Mesenchymal stem cell (in vitro differentiated cells and primary cell): Measurements from ENCODE around the gene ISX. TPM values are rescaled to one million over a fixed set of nuclear protein-coding genes. Genes with fewer than 3 reads are reported as not detected.

Experiments
- DNase-seq: peaks from one replicate; pipeline ENCODE4 v3.0.0-alpha.2; 2013
- H2AFZ ChIP-seq: one replicate; pipeline ENCODE4 v1.6.1; 2013; ENCODE audit warnings: low read depth, mild to moderate bottlenecking, control low read depth, inconsistent platforms, low read length, moderate library complexity
- H2AK5ac ChIP-seq: 2 replicates; pipeline ENCODE4 v1.6.1; 2013; ENCODE audit warnings: low read length, moderate library complexity, mild to moderate bottlenecking, inconsistent platforms; ENCODE audit not compliant: severe bottlenecking
- H2BK120ac ChIP-seq: one replicate; pipeline ENCODE4 v1.6.1; 2013; ENCODE audit warnings: low read depth, mild to moderate bottlenecking, inconsistent platforms, low read length, moderate library complexity
- H2BK12ac ChIP-seq, 2 experiments: one replicate each; pipeline ENCODE4 v1.6.1; 2013; ENCODE audit warnings: inconsistent platforms in 2 of 2, low read length in 2 of 2, mild to moderate bottlenecking in 2 of 2, moderate library complexity in 2 of 2, control low read depth in 1 of 2
- H2BK15ac ChIP-seq: one replicate; pipeline ENCODE4 v1.6.1; 2013; ENCODE audit warnings: mild to moderate bottlenecking, low read depth, inconsistent platforms; ENCODE audit not compliant: poor library complexity, severe bottlenecking
- H2BK5ac ChIP-seq: 2 replicates; pipeline ENCODE4 v1.6.1; 2013; ENCODE audit warnings: low read depth, mild to moderate bottlenecking, low read length, control low read depth, inconsistent platforms; ENCODE audit not compliant: poor library complexity, severe bottlenecking
- H3K14ac ChIP-seq, 2 experiments: one replicate each; pipeline ENCODE4 v1.6.1; 2013; ENCODE audit warnings: inconsistent platforms in 2 of 2, low read length in 2 of 2, control low read depth in 1 of 2, mild to moderate bottlenecking in 1 of 2, moderate library complexity in 1 of 2
- H3K18ac ChIP-seq, 2 experiments: one replicate each; pipeline ENCODE4 v1.6.1; 2013; ENCODE audit warnings: inconsistent platforms in 2 of 2, low read length in 2 of 2, control low read depth in 1 of 2, low read depth in 1 of 2, mild to moderate bottlenecking in 1 of 2
- H3K23ac ChIP-seq, 2 experiments: one replicate each; pipeline ENCODE4 v1.6.1; 2013; ENCODE audit warnings: inconsistent platforms in 2 of 2, low read length in 2 of 2, mild to moderate bottlenecking in 2 of 2, moderate library complexity in 2 of 2, control low read depth in 1 of 2
- H3K27ac ChIP-seq: 2 replicates; pipeline ENCODE4 v1.5.1; 2013; ENCODE audit warnings: mild to moderate bottlenecking, moderate library complexity, low read length, control low read depth, inconsistent platforms; ENCODE audit not compliant: poor library complexity, severe bottlenecking
- H3K27me3 ChIP-seq, 2 experiments: 2 replicates each; pipeline versions ENCODE4 v1.6.1 to v1.7.0; 2013; ENCODE audit warnings: low read length in 2 of 2, mild to moderate bottlenecking in 2 of 2, moderate library complexity in 2 of 2, control low read depth in 1 of 2, inconsistent platforms in 1 of 2; ENCODE audit not compliant: control insufficient read depth in 1 of 2, insufficient read depth in 1 of 2
- H3K36me3 ChIP-seq, 2 experiments: 2 replicates each; pipeline versions ENCODE4 v1.6.1 to v1.7.0; 2013; ENCODE audit warnings: low read length in 2 of 2, control low read depth in 1 of 2, inconsistent platforms in 1 of 2, low read depth in 1 of 2, mild to moderate bottlenecking in 1 of 2; ENCODE audit not compliant: insufficient read depth in 2 of 2, control insufficient read depth in 1 of 2
- H3K4ac ChIP-seq, 2 experiments: one replicate each; pipeline ENCODE4 v1.6.1; 2013; ENCODE audit warnings: inconsistent platforms in 2 of 2, low read length in 2 of 2, mild to moderate bottlenecking in 2 of 2, moderate library complexity in 2 of 2, control low read depth in 1 of 2, low read depth in 1 of 2
- H3K4me1 ChIP-seq: 2 replicates; pipeline ENCODE4 v1.6.1; 2013; ENCODE audit warnings: low read depth, low read length, control low read depth; ENCODE audit not compliant: control insufficient read depth, insufficient read depth
- H3K4me2 ChIP-seq: 2 replicates; pipeline ENCODE4 v1.6.1; 2013; ENCODE audit warnings: low read length, mild to moderate bottlenecking, inconsistent platforms; ENCODE audit not compliant: poor library complexity, severe bottlenecking
- H3K4me3 ChIP-seq, 2 experiments: 2 replicates each; pipeline versions ENCODE4 v1.5.1 to v1.7.0; 2013; ENCODE audit warnings: low read length in 2 of 2, mild to moderate bottlenecking in 2 of 2, control low read depth in 1 of 2, low read depth in 1 of 2; ENCODE audit not compliant: insufficient read depth in 1 of 2
- H3K79me1 ChIP-seq: replicated peaks from 2 replicates; pipeline ENCODE4 v1.6.1; 2013; ENCODE audit warnings: mild to moderate bottlenecking, control low read depth, low read length, inconsistent platforms; ENCODE audit not compliant: poor library complexity, severe bottlenecking
- H3K9ac ChIP-seq: 2 replicates; pipeline ENCODE4 v1.7.0; 2013; ENCODE audit warnings: mild to moderate bottlenecking, low read length, moderate library complexity
- H3K9me3 ChIP-seq: 2 replicates; pipeline ENCODE4 v1.7.0; 2013; ENCODE audit warnings: mild to moderate bottlenecking, low read length; ENCODE audit not compliant: control insufficient read depth
- H4K8ac ChIP-seq: one replicate; pipeline ENCODE4 v1.6.1; 2013; ENCODE audit warnings: inconsistent platforms, mild to moderate bottlenecking, low read length, moderate library complexity
- H4K91ac ChIP-seq: one replicate; pipeline ENCODE4 v1.6.1; 2013; ENCODE audit warnings: mild to moderate bottlenecking, low read length, inconsistent platforms
- WGBS: methylation state at CpG from one replicate; pipeline ENCODE4 v1.1.7; 2013; ENCODE audit warnings: mixed read lengths; 5-methylcytosine and 5-hydroxymethylcytosine counted together
- polyA plus RNA-seq, 2 experiments: library from polyadenylated mRNA; stranded (reverse); fragments of 200-250 nt; gene quantifications; one replicate each; pipeline ENCODE4 v1.2.3, GENCODE V29; 2013

The ISX gene
- not detected for polyA plus RNA-seq (2013, experiment 1 of 2)
- polyA plus RNA-seq (2013, experiment 2 of 2): not detected

- Histone ChIP-seq H2AFZ (no peak within 1 kb of the TSS), H3K9me3 (no peaks in the 10 kb centered on the region), H3K23ac (no peak within 1 kb of the TSS), H3K9ac (no peak within 1 kb of the TSS), H2BK120ac (no peak within 1 kb of the TSS), H3K4me1 (no peaks in the 10 kb centered on the region), H2AK5ac (no peak within 1 kb of the TSS), H3K27ac (no peak within 1 kb of the TSS), H3K4me3 (no peak within 1 kb of the TSS), H3K79me1 (no peaks in the 10 kb centered on the region), H3K27me3 (no peaks in the 10 kb centered on the region), H2BK12ac (no peak within 1 kb of the TSS), H3K4ac (no peak within 1 kb of the TSS), H4K91ac (no peak within 1 kb of the TSS), H3K36me3 (no peaks in the 10 kb centered on the region), H3K14ac (no peak within 1 kb of the TSS), H2BK15ac (no peak within 1 kb of the TSS), H2BK5ac (no peak within 1 kb of the TSS), H3K18ac (no peak within 1 kb of the TSS), H4K8ac (no peak within 1 kb of the TSS), H3K4me2 (no peak within 1 kb of the TSS)
- 23% methylated on average over 1 of the region's 1 CpG for WGBS
- no peak for DNase-seq
Measured at GRCh38 chr22:35065796-35066218, at the start of gene ISX. Gene ISX, plus strand, starts transcription at chr22:35066158. Its CDS starts 930 bp downstream, at chr22:35067088.

GRCh38 chr22:35016909-35017308 is 49.0 kb upstream of the ISX start:
- no peak overlapping the region for H3K23ac ChIP-seq
- H3K27me3 ChIP-seq: peaks cover 0 to 3% of the 10 kb centered on the region in 2 experiments
- no peaks in the 10 kb centered on the region for H3K9me3 ChIP-seq
- no peaks in the 10 kb centered on the region for H3K79me1 ChIP-seq
- H2BK15ac ChIP-seq: no peak overlapping the region
- H3K4me1 ChIP-seq: no peaks in the 10 kb centered on the region
- H3K14ac ChIP-seq: no peak overlapping the region
- H3K18ac ChIP-seq: no peak overlapping the region
- H2BK12ac ChIP-seq: no peak overlapping the region
- H3K27ac ChIP-seq: no peak overlapping the region
- no peak overlapping the region for H3K4me3 ChIP-seq
- H2BK120ac ChIP-seq: no peak overlapping the region
- H3K4ac ChIP-seq: no peak overlapping the region
- no peak overlapping the region for H3K4me2 ChIP-seq
- no peak overlapping the region for H2BK5ac ChIP-seq
- no peak for DNase-seq
- 61% methylated on average over 6 of the region's 6 CpGs for whole genome bisulfite sequencing
- H2AFZ ChIP-seq: no peak overlapping the region
- no peak overlapping the region for H3K9ac ChIP-seq
- H4K8ac ChIP-seq: no peak overlapping the region
- H2AK5ac ChIP-seq: no peak overlapping the region
- H3K36me3 ChIP-seq: no peaks in the 10 kb centered on the region
- H4K91ac ChIP-seq: no peak overlapping the region

GRCh38 chr22:35018995-35019394 is 47.0 kb upstream of the ISX start:
- H2BK5ac ChIP-seq: no peak overlapping the region
- H3K4ac ChIP-seq: no peak overlapping the region
- H3K18ac ChIP-seq: no peak overlapping the region
- no peak overlapping the region for H2BK15ac ChIP-seq
- H2BK120ac ChIP-seq: no peak overlapping the region
- no peaks in the 10 kb centered on the region for H3K9me3 ChIP-seq
- H3K4me1 ChIP-seq: peaks cover 1% of the 10 kb centered on the region
- no peaks in the 10 kb centered on the region for H3K79me1 ChIP-seq
- H3K14ac ChIP-seq: no peak overlapping the region
- WGBS: 70% methylated on average over 2 of the region's 2 CpGs
- no peak overlapping the region for H3K4me3 ChIP-seq
- H2BK12ac ChIP-seq: no peak overlapping the region
- H3K27ac ChIP-seq: no peak overlapping the region
- H4K91ac ChIP-seq: no peak overlapping the region
- no peak overlapping the region for H3K23ac ChIP-seq
- no peak for DNase-seq
- H2AK5ac ChIP-seq: no peak overlapping the region
- H3K36me3 ChIP-seq: no peaks in the 10 kb centered on the region
- no peak overlapping the region for H4K8ac ChIP-seq
- H2AFZ ChIP-seq: no peak overlapping the region
- H3K27me3 ChIP-seq: peaks cover 0 to 3% of the 10 kb centered on the region in 2 experiments
- no peak overlapping the region for H3K9ac ChIP-seq
- no peak overlapping the region for H3K4me2 ChIP-seq

GRCh38 chr22:35020517-35020916 is 45.4 kb upstream of the ISX start:
- H3K4me1 ChIP-seq: peaks cover 2% of the 10 kb centered on the region
- no peak overlapping the region for H4K91ac ChIP-seq
- H3K9ac ChIP-seq: no peak overlapping the region
- H3K4ac ChIP-seq: no peak overlapping the region
- no peak overlapping the region for H4K8ac ChIP-seq
- H2BK120ac ChIP-seq: no peak overlapping the region
- H3K23ac ChIP-seq: no peak overlapping the region
- H2BK15ac ChIP-seq: no peak overlapping the region
- H3K4me3 ChIP-seq: no peak overlapping the region
- no peak overlapping the region for H3K14ac ChIP-seq
- no peak overlapping the region for H3K18ac ChIP-seq
- no peak for DNase-seq
- H3K27ac ChIP-seq: no peak overlapping the region
- no peak overlapping the region for H2BK12ac ChIP-seq
- no peak overlapping the region for H3K4me2 ChIP-seq
- H3K9me3 ChIP-seq: no peaks in the 10 kb centered on the region
- no peak overlapping the region for H2AK5ac ChIP-seq
- no peak overlapping the region for H2BK5ac ChIP-seq
- H2AFZ ChIP-seq: no peak overlapping the region
- H3K36me3 ChIP-seq: no peaks in the 10 kb centered on the region
- H3K27me3 ChIP-seq: peaks cover 0 to 3% of the 10 kb centered on the region in 2 experiments
- no peaks in the 10 kb centered on the region for H3K79me1 ChIP-seq
- 79% methylated on average over 2 of the region's 2 CpGs for WGBS
